HG03521 (cell line): Measurements from ENCODE around the gene LGALS12.

Experiments
- ATAC-seq: cut with Tn5 transposase; IDR thresholded peaks from one replicate; pipeline ENCODE4 v1.9.1; 2021; ENCODE audit warnings: mild to moderate bottlenecking, moderate library complexity; ENCODE audit not compliant: unreplicated experiment

Gene LGALS12

DNA sequence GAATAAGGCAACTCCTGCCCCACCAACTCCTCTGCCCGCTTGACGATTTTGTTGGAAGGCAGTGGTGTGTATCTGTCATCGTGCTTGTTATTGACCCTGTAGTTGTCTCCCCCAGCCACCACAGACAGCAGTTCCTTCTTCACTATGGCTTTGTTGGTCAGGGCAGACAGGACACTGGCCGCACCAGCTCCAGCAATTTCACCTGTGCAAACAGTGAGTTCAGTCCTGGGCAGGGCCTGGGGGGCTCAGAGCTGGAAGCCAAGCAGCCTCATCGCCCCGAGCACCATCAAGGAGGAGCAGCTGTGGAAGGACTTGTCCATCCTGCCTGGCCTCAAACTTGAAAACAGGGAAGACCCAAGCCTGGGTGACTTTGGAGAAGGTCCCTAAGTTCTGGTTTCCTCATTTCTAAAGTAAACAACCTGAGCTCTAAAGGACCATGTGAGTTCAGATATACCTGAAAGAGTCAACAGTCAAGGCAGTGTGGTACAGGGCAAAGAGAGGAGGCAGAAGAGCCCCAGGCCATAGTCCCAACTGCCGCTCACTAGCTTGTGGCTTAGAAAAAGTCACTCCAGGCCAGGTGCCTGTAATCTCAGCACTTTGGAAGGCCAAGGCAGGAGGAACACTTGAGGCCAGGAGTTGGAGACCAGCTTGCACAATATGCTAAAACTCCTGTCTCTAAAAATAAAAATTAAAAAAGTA lies 52.7 kb downstream of the LGALS12 start:
- ATAC-seq = no peak

DNA sequence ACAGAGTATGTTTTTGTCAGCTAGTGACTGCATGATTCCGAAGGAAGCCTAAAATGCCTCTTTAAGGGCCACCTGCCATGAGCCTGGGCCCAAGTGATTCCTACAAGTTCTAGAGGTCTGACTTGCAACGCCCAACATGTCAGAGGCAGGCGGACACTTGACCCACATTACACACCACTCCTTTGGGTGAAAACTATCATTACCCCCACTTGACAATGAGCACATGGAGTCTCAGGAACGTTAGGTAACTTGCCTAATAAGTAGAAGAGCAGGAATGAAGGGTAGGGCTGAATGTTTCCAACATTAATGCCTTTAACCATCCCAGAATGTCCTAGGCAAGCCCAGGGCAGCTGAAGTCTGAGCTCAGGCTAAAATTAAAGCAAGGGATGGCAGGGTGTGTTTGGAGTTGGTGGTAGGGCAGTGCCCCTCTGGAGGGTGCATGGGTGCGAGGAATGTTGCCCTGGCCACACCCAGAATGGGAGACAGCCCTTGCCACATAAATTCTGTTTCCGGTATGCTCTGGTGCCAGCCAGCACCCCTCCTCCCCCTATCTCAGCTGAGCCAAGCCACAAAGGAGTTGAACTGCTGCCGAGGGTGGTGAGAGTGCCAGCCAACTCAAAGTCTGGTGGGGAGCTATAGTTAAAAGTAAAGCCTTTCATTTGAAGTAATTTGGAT lies 54.8 kb downstream of the LGALS12 start:
- no peak for ATAC-seq

DNA sequence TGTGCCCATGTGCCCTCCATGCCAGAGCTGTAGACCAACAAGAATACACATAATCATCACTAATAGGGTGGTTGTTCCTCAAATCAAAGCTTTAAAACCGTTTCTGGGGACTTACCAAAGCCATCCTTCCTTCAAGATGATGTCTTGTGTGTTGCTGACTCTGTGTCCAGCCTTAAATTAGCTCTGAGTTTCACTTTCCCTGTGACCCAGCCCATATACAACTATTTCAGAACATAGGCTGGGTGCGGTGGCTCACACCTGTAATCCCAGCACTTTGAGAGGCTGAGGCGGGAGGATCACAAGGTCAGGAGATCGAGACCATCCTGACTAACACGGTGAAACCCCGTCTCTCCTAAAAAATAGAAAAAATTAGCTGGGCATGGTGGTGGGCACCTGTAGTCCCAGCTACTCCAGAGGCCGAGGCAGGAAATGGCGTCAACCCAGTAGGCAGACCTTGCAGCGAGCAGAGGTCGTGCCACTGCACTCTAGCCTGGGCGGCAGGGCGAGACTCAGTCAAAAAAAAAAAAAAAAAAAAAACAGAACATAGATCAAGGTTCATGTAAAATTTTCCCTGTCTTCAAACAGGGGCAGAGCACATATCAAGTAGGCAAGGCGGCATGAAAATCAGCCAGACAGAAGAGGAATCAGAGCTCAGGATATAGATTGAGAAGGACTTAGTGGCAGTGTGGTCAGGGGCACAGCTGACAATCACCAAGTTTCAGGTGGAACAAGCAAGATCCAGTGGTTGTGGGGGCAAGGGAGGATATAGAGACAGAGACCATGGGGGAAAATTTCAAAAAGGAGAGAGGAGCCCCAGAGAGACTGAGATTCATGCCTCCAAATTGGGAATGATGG lies 57.5 kb downstream of the LGALS12 start, which contains the start of gene PLAAT2:
TSS of gene PLAAT2 (minus strand) at position 179 of the 855 bp plus-strand sequence. CDS start at position 124, 55 bp downstream.
- ATAC-seq = peak; percentile 2

DNA sequence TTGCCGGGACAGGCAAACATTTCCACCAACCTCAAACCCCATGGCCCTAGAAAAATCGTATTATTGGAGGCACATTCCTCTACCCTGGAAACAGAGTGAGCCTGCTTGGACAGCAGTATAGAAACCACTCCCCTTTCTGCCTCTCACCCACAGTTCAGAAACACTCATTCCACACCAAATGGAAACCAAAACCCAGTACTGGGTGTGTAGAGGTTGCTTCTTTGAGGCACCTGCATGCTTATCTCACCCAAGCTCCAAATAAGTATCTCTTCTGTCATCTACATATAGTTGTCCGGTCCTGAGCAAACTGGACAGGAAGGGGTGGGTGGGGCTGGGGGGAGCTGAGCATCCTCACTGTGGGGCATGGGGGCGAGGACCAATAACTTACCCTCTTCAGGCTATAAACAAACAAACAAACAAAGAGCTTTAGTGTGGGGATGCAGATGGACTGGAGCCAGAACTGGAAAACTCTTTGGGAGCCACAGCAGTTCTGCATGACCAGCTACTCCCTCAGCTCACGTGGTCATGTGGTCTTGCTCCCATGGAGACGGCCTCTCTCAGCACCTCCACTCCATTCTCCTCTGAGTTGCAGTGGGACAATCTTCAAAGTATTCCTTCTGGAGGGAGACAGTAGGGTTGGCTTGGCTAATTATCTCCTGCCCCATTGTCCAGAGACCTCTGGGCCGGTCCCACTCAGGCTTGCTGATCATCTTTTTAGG lies 58.3 kb downstream of the LGALS12 start:
- ATAC-seq = peak; percentile 58

DNA sequence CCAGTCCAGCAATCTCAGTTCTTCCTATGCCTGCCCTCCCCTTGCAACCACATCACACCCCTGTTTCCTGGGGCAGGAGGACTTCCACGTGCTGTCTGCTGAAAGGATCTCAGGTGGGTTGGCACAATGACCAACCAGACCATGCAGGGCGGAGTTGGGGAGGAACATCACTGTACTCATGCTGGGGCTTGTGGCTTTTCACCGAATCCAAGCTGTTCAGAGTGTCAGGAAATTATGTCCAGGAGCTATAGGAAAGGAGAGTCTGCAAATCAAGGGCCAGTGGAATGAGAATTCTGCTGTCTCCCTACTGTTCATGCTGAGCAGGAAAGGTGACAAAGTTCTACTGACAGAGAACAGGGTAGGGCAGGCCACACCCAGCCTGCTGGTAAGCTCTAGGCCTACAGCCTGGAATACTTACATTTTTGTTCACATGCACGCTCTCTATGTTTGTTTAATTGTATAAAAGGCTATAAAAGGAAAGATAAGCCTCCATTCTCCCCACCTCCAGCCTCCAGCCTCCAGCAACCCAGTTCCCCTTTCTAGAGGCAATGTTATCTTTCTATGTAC lies 59.0 kb downstream of the LGALS12 start:
- ATAC-seq = no peak
